Activated T-cell treated with anti-CD3 and anti-CD28 coated beads for 4 hours (primary cell): Measurements from ENCODE around the gene H2AZ2.
A peak's percentile ranks its signal among the peaks of the same experiment; 100 is the strongest.
"Not testable (repeated sequence)": the region's sequence is repeated elsewhere in the genome, so short reads cannot be mapped to it uniquely, and the experiment has no call there.

Experiments used
- DNase-seq: peaks from one replicate; pipeline ENCODE4 v3.0.0-alpha.2; 2020

The H2AZ2 gene

GRCh38 chr7:44811093-44811492 lies 36.8 kb downstream of the H2AZ2 start:
- no peak for DNase-seq

GRCh38 chr7:44808914-44809393 lies 38.9 kb downstream of the H2AZ2 start:
- DNase-seq: no peak

DNA sequence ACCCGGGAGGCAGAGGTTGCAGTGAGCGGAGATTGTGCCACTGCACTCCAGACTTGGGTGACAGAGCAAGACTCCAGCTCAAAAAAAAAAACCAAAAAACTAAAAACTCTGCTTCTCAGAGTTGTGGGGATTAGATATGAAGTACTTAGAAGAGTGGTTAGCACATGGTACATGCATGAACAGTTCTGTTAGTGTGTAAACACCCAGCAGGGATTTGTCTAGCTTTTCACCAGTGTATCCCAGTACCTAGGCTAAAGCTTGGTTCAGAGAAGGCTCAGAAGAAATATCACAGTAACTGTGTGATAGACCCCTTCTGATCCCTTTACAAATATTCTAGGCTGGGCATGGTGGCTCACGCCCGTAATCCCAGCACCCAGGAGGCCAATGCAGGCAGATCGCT lies 41.9 kb downstream of the H2AZ2 start:
- DNase-seq: no peak

DNA sequence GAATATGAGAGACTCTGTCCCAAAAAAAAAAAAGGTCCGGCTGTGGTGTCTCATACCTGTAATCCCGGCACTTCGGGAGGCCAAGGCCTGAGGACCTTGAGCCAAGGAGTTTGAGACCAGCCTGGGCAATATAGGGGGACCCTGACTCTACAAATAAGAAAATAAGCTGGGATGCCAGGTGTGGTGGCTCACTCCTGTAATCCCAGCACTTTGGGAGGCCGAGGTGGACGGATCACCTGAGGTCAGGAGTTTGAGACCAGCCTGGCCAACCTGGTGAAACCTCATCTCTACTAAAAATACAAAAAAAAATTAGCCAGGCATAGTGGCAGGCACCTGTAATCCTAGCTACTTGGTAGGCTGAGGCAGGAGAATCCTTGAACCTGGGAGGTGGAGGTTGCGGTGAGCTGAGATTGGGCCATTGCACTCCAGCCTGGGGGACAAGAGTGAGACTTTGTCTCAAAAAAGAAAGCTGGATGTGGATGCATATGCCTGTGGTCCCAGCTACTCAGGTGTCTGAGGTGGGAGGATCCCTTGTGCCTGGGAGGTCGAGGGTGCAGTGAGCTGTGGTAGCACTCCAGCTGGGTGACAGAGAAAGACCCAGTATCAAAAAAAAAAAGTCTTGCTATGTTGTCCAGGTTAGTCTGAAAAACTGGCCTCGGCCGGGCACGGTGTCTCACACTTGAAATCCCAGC lies 43.9 kb downstream of the H2AZ2 start:
- not testable (repeated sequence) for DNase-seq

DNA sequence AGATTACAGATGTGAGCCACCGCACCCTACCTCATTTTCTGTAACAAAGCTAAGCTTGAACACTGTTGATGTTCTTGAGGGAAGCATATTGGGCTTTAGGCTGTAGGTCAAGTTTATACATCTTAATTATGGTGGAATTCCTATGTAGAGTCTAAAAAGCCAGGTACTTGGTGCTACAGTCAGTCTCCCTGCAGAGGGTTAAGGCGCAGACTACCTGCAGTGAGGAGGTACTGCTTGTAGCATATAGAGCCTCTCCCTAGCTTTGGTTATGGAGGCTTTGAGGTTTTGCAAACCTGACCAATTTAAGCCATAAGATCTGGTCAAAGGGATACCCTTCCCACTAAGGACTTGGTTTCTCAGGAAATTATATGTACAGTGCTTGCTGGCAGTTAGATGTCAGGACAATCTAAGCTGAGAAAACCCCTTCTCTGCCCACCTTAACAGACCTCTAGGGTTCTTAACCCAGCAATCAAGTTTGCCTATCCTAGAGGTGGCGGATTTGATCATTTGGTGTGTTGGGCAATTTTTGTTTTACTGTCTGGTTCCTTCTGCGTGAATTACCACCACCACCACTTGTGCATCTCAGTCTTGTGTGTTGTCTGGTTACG lies 45.4 kb downstream of the H2AZ2 start:
- no peak for DNase-seq

- no peak for DNase-seq
Observed at GRCh38 chr7:44801890-44802289, 46.0 kb downstream of the H2AZ2 start.

DNA sequence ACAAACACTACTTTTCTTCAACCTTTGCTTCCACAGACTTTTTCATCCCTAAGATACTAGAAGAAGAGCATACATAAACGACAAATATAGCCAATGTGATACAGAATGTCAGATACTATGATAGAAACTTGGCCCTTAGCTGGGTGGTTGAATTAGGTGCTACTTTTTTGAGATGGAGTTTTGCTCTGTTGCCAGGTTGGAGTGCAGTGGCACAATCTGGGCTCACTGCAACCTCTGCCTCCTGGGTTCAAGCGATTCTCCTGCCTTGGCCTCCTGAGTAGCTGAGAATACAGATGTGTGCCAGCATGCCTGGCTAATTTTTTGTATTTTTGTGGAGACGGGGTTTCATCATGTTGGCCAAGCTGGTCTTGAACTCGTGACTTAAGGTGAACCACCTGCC lies 47.9 kb downstream of the H2AZ2 start:
- DNase-seq: no peak

- no peak for DNase-seq
Observed at GRCh38 chr7:44798649-44799305, 49.1 kb downstream of the H2AZ2 start.

GRCh38 chr7:44797329-44798258 lies 50.3 kb downstream of the H2AZ2 start:
- DNase-seq: peak; percentile 70

DNA sequence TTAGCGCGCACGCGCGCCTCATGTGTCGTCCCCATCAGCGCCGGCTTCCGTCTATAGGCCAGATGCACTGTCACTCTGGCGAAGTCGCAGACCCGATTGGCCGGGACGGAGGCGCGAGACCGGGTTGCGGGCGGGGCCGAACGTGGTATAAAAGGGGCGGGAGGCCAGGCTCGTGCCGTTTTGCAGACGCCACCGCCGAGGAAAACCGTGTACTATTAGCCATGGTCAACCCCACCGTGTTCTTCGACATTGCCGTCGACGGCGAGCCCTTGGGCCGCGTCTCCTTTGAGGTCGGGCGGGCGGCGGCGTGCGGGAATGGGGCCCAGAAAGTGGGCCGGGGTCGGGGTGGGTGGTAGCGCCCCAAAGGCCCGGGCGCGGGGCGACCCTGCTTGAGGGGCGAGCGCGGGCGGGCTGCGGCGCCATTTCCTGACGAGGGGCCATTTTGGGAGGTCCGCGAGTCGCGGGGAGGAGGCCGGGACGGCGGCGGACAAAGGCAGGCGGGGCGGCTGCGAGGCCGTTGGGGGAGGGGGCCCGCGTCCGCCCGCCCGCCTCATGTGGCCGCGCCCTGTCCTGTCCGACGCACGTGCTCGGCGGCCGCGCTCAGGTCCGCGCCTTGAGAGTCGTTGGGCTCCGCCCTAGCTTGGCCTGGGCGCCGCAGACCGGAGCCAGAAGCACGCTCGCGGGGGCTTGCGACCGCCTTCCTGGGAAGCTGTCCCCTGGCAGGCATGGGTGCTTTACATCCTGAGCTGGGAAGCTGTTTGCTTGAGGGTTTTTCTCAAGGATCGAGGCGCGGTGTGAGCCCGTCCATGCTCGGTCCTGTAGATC lies 51.2 kb downstream of the H2AZ2 start, which contains the start of gene PPIA:
Gene PPIA, plus strand, starts transcription at position 178 of the 825 bp plus-strand sequence. Its CDS starts 44 bp downstream, at position 222.
- peak; percentile 97 for DNase-seq

DNA sequence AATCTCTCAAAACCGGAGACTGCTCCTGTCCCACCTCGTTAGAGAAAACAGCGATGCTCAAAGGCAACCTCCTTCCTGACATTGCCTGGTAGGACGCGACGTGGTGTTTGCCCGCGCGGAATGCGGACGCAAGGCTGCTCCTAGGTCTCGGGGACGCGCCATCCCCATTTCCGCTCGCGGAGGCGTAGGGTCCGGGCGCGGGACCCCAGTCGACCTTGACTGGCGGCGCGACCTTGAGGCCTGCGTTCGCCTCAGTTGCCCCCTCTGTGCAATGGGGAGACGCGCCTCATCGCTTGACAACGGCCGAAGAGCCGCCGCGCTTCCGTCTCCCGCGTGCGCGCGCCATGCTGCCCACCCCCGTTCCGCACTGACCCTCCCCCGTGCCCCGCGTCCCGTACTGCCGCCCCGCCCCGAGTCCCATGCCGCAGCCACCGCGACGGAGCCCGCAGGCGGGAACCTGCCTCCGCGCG lies 51.8 kb downstream of the H2AZ2 start:
- no peak for DNase-seq

GRCh38 chr7:44794331-44794730 lies 53.6 kb downstream of the H2AZ2 start:
- DNase-seq: no peak

- DNase-seq: no peak
Observed at GRCh38 chr7:44793919-44794318, 54.0 kb downstream of the H2AZ2 start.

- no peak for DNase-seq
Observed at GRCh38 chr7:44791278-44792219, 56.3 kb downstream of the H2AZ2 start.

GRCh38 chr7:44789990-44790389 lies 57.9 kb downstream of the H2AZ2 start:
- DNase-seq: no peak

DNA sequence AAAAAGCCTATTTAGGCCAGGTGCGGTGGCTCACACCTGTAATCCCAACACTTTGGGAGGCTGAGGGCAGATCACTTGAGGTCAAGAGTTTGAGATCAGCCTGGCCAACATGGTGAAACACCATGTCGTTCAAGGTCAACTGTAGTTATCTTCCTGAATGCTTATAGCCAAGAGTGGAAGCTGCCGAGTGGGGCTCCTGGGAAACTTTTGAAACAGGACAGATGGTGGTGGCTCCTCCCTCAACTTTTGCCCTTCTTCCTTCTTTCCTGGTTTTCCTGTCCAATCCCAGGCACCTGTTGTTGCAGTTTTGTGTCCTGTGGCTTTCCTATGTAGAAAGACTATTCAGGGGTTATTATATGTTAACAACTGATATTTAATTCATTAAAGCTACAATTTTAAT lies 60.1 kb downstream of the H2AZ2 start:
- no peak for DNase-seq

DNA sequence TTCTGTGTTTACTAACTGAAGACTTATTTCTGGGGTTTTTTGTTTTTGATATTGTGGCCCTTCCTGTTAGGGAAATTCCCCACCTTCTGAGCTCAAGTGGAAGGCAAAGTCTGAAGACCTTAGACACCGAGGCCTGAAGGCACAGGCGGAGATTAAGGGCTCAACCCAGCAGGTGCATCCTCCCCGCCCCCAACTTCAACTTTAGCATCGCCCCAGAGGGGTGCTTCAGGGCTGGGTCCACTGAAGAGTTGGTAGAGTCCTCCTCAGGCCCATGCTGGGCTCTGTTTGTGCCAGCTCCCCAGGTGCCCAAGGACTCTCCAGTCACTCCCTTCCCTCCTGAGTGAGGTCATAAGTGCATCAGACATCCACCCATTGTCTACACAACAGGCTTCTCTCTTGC lies 60.8 kb downstream of the H2AZ2 start:
- DNase-seq: no peak

GRCh38 chr7:44785218-44785617 lies 62.7 kb downstream of the H2AZ2 start:
- DNase-seq: not testable (repeated sequence)

DNA sequence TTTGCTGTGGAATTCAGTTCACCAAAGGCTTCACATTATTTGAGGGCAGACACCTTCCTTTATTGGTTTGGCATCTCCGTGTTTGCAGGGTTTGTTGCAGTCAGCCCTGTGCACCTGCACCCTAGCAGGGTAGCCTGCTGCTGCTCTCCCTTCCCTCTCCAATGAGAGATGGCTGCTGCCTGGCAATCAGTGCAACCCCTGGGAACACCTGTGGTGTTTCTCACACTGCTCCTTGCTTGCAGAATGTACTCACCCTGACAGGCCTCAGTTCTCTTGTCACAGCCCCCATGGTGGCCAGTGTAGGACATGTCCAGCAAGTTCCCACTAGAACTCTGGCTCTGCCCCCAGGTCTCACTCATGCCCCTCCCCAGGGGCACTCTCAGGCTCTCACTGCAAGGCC lies 63.5 kb downstream of the H2AZ2 start:
- no peak for DNase-seq

- no peak for DNase-seq
Observed at GRCh38 chr7:44783407-44783806, 64.5 kb downstream of the H2AZ2 start.

DNA sequence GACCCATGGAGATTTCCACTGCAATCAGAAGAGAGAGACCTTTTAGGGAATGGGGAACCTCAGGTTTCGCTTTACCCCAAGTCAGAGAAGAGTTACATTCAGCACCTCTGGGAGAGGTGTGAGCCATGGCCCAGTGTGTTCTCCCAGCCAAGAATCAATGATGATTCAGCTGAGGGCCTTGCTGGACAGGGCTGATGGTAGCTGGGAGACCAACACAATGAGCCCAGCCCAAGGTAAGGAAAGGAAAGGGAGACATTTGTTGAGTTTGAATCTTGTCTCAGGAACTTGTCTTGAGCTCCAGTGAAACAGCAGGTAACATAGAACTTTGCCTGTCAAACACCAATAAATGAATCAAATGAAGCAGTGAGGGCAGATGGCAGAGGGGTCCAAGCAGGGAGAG lies 65.4 kb downstream of the H2AZ2 start:
- DNase-seq: no peak
